GM21737 (cell line): ENCODE results near the gene MITD1.
"Not testable (repeated sequence)": the region's sequence is repeated elsewhere in the genome, so short reads cannot be mapped to it uniquely, and the experiment has no call there.

Experiments used
- ATAC-seq: cut with Tn5 transposase; IDR thresholded peaks from one replicate; pipeline ENCODE4 v1.9.1; 2021; ENCODE audit warnings: mild to moderate bottlenecking, moderate library complexity; ENCODE audit not compliant: unreplicated experiment

Gene MITD1

DNA sequence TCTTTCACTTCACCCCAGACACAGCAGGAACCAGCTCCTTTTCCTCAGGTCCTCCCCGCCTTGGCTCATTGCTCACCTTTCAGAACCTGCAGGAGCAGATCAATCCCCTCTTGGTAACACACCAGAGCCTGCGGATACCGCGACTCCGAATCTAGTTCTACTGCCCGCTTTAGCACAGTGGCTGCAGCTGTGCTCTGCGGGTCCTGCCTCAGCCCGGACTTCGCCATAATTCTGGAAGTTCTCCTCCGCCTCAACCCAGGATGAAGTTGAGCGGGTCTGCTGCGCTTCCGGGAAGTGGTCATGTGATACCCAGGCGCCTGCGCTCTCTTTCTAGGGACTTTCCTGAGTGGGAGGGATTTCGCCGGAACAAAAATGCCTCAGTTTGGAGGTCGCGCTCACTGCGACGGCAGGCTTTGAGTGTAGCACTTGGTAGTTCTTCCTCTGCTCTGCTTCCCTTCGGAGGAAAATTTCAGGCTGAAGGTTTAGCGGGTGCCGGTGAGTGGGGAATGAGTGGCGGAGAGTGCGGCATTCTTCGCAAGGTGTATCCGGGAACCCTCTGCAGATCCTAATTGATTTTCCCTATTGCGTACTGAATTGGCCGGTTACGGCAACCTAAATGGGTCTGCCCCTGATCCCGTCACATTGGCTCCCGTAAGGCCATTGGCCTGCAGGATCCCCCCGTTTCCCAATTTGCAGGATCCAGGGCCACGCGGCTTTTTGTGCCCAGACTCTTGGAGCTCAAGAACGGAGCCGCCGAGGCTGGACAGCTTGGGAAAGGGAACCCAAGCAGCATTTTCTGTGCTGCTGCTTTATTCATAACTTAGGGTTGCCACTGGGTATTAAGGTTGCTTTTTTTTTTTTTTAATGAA is at the start of gene MITD1, which contains the start of gene MRPL30:
TSS of gene MITD1 (minus strand) at position 304 of the 869 bp plus-strand sequence. CDS start at position 227, 77 bp downstream.
TSS of gene MRPL30 (plus strand) at position 430 of the 869 bp plus-strand sequence. CDS start 5,020 bp downstream, outside the sequence.
- peak; percentile 91 for ATAC-seq

DNA sequence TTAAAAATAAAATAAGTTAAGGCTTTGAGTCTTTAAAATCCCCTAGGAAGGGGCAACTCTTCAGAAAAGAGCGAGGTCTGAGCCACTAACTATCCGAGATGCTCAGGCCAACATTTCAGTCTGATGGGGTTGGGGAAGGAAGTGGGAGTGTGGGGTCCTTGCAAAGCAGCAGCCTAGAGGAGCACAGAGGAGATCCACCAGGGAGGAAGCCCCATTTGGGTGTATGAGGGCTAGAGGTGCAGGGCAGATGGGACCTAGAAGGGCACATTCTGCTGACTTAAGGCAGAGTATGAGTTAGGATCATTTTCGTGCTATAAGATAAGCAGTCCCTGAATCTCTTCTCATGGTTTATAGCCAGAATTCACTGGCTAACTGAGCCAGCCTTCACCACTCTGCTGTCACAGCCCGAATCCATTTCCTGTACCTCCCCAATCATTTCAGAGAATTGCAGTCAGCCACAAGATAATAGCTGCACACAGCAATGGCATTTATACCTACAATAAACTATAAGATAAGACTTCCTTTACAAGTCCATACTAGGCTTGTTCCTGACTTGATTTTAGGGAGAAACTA is 37.2 kb upstream of the MITD1 start:
- ATAC-seq, result no peak

DNA sequence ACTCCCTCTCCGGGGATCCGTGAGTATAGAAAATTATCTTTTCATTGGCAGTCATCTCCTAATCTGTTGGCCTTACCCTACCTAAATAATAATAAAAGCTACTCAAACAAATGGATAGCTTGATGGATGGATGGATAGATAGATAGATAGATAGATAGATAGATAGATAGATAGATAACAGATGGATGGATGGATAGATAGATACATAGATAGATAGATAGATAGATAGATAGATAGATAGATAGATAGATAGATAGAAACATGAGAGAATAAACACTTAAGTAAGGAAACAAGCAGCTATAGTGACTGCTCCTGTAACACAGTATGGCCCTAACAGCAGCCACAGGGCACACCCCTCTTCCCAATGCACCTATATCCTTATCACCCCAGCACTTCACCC is 35.2 kb upstream of the MITD1 start:
- no peak for ATAC-seq

DNA sequence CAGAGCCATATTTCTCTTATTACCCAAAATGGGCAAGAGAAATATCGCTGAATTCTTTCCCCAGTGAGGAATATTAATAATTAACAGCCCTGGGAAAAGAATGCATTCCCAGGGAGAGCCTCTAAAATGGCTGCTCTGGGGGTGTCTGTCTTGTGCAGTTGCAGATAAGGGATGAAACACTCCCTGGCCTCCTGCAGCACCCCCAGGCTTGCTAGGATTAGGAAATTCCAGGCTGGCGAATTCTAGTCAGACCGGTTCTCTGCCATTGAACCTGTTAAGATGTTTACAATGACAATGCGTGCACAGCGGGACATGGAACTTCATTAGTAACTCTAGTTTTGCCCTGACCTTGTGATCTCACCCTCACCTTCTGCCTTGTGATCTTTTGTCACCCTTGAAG is 24.6 kb upstream of the MITD1 start:
- ATAC-seq, result no peak

DNA sequence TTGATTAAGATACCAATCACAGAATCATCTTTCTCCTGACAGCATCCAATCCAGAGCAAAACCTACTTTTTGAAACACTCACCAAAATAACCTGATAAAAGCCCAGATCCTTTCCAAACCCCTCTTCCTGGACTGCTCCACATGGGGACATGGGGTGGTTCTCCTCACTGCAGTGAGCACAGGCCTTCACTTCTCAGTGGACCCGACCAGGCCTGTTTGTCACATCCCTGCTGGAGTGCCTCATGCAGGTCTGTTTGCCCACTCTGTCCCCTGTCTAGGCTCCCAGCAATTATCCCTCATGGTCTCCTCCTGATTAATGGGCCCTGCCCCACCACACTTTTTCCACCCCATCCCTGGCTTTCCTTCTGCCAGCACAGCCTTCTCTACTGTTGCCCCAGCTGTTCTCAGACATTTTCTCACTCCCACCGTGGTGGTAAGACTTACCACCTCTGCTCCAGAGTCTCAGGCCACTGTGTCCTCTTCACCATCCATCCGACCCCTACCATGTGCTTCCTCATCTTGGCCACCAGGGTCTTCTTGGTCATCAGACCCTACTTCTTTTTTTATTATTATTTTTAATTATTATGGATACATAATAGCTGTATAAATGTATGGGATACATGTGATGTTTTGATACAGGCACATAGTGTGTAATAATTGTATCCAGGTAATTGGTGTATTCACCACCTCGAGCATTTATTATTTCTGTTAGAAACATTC is 21.3 kb upstream of the MITD1 start:
- ATAC-seq, result no peak

DNA sequence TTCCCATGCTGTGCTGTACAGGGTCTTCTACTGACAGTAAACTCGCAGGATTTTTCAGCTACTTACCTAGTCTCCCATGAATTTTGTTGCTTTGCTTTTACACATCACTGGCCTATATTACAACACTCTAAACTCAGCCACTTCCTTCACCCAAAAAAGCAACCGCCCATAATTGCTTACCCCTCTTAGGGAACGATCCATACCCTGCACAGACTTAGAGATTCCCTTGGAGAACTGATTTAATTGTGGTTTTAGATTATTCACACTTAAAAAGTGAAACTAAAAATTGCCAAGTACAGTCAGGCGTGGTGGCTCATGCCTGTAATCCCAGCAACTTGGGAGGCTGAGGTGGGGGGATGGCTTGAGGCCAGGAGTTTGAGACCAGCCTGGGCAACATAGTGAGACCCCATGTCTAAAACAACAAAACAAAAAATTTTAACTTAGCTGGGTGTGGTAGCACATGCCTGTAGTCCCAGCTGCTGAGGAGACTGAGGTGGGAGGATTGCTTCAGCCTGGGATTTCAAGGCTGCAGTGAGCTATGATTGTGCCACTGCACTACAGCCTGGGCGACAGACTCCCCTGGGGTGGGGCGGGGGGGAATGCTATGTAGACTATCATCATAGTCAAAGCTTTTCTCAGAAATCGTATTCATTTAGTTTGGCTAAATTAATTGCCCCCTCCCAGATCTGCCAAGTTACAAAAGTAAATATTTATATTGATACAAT is 19.4 kb upstream of the MITD1 start:
- ATAC-seq, result no peak

DNA sequence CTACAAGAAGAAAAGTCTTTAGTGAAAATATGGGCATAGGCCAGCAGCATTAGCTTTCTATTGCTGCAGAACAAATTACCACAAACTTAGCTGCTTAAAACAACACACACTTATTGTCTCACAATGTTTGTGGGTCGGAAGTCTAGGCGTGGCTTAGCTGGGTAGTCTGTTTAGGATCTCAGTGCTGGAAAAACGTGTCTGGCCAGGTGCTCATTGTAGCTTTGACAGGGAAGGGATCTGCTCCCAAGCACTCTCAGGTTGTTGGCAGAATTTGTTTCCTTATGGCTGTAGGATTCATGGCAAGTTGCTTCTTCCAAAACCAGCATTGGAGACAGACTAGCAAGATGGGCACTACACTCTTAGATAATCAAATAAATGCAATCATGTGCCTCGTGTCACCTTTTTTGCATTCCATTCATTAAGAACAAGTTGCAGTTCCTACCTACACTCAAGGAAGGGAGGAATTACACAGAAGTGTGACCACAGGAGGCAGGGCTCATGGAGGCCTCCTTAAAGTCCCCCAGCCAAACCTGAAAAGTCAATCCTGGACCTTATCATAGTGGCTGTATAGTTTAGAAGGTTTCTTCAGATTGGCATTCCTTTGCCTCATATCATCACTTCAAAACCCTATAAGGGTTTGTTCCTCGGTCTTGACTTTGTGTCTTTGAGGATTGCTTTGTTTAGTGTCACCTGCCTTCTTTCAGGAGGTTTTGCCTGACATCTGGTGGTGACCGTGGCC is 17.4 kb upstream of the MITD1 start:
- ATAC-seq, result no peak

DNA sequence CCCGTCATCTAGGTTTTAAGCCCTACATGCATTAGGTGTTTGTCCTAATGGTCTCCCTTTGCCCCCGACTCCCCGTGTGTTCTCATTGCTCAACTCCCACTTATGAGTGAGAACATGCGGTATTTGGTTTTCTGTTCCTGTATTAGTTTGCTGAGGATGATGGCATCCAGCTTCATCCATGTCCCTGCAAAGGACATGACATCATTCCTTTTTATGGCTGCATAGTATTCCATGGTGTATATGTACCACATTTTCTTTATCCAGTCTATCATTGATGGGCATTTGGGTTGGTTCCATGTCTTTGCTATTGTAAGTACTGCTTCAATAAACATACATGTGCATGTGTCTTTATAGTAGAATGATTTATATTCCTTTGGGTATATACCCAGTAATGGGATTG is 11.5 kb upstream of the MITD1 start:
- ATAC-seq, result not testable (repeated sequence)

DNA sequence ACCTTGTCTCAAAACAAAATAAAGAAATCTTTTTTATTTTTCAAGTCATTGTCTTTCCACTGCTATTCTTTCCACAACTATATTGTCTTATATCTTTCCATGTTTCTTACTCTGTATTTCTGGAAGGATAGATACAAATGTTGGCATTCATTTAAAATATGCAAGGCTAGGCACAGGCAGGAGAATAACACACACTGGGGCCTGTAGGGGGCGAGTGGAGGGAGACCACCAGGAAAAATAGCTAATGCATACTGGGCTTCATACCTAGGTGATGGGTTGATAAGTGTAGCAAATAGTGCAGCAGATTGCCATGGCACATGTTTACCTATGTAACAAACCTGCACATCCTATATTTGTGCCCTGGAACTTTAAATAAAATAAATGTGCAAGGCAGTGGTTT is 9.7 kb upstream of the MITD1 start:
- no peak for ATAC-seq

DNA sequence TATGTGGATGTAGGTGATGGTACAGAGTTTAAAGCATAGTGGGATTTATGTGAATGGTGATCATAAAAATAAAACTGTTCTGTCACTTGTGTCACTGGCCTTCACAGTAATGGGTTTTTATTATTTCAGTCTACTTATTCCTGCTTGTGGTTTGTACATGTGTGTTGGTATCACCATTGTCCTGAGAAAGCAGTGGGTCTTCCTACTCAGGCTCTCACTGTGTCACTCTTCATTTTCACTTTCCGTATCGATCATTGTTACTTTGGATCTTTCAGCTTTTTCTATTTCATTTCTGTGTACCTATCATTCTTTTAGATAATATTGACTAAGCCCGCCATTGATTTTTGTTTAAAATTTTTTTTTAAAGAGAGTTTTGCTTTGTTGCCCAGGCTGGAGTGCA is 7.5 kb upstream of the MITD1 start:
- ATAC-seq, result no peak

DNA sequence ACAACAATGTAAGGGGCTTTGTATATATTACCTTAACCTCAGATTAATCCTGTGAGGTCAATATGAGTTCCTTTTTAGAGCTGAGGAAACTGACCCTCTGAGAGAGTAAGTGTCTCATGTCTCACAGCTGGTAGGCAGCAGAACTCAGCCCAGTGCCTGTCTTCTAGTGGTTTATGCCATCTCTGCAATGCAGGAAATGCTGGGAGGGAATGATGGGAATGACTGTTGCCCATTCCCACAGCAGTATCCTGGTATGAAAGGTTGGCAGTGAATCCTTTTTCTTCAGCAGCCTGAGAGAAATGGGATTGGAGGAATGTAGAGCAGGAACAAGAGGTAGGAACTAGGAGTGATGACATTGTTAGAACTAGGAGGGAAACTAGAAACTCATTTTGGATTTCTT is 6.2 kb upstream of the MITD1 start:
- ATAC-seq, result no peak

DNA sequence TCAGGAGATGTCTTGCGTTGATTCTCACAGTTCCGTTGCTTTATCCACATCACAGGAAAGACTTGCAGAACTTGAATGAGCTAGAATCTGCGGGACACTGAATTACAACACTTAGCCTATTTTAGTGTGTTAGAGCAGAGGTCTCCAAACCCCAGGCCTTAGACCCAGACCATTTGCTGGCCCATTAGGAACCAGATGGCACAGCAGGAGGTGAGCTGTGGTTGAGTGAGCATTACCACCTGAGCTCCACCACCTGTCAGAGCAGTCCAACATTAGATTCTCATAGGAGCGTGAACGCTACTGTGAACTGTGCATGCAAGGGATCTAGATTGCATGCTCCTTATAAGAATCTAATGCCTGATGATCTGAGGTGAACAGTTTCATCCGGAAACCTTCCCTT is 4.0 kb upstream of the MITD1 start:
- no peak for ATAC-seq

DNA sequence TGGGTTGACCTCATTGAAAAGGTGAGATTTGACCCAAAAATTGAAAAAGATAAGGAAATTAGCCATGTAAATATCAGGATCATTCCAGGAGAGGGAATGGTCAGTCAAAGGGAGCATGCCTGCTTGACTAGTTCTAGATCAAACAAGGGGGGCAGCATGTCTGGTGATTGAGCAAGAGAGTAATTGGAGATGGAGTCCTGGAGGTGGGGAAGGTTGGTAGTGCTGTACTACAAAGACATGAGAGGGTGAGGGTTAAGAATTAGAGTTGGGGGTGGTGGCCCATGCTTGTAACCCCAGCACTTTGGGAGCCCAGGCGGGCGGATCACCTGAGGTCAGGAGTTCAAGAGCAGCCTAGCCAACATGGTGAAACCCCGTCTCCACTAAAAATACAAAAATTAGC is 2.2 kb upstream of the MITD1 start:
- ATAC-seq, result no peak

DNA sequence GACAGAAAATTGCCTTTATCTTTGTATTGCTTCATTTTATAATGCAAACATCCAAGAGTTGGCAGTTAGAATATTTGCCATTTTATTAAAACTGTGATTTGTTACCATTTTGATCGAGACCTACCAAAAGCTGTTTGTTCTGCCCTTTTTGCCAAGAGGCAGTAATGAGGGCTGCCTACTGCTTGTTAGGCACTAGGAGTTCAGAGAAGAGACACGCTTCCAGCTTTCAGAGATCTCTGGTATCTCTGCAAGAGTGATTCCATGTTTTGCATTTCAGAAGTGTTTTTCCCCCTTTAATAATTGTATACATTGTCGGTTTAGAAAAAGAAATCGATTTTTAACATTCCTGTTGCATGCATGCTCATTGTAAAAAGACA is 754 bp upstream of the MITD1 start:
- no peak for ATAC-seq

DNA sequence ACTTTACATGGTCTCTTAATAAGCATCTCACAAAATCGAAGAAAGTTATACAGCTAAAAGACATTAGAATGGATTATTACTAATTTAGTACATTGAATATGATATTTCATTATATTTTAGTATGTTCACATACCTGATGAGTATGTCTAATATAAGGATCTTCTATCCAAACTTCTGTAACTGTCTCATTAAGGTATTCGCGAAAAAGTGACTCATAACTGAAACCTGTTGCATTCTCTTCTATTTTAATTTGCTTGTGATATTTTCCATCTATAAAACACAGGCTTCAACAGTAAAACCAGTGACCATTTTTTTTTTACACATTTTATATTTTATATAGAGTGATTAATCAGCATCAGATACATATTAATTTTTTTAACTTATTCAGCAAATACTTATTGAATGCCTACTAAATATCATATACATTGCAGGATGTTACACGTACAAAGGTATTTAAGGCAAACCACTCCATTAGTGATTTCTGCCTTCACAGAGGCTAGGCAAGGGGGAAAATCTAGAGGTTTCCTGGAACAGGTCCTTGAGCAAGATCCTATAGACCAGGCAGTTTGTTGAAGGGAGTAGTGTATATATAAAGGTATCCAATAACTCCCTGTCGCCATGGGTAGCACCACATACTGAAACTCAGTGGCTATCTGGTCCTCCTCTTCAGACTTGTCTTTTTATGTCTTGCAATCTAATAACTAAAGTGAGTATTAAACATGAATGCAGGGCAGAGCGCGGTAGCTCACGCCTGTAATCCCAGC is 9.3 kb downstream of the MITD1 start:
- ATAC-seq, result no peak

DNA sequence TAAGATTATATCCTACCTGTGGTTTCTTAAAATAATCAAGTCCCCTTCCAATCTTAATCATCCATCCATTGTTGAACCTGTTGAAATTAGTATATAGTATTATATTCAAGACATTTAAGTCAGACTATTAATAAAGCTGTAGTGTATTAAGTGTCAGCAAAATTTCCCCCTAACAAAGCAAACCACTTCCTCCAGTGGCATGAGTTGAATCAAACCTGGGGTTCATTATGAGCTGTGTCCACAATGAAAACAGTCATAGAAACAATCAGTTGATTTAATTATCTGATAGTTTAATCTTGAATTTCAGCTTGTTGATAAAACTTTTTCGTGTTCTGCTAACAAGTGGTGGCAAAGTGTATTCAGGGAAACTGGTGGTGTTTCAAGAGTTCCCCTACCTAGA is 11.3 kb downstream of the MITD1 start:
- ATAC-seq, result no peak

DNA sequence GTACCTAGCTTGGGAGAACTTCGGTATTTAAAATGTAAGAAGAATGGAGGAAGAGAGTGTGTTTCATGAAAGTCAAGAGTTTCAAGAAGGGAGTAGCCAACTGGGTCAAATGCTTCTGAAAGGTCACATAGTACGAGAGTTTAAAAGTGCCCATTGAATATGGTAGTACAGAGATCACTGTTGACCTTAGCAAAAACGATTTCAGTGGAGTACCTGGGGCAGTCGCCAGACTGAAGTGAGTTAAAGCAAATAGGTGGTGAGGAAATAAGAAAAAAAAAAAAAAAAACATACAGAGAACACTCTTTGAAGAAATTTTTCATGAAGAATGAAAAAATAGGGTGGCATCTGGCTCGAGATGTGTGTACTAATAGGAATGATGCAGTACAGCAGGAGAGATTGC is 14.6 kb downstream of the MITD1 start:
- no peak for ATAC-seq

DNA sequence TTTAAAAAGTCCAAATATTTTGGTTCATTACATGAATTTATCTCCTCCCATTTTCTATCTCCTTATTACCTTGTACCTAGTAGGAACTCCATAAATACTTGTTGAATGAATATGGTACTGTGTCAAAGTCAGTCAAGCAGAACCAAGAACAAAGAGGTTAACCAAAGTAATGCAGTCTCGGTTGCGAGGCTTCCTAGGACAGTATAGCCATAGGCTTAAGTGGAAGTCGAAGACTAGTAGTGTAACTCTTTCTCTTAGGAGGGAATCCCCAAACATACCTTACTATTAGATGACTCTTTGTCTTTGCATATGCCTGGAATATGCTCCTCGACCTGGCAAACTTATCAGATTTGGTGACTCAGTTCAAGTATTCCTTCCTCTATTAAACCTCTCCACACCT is 21.3 kb downstream of the MITD1 start:
- no peak for ATAC-seq

DNA sequence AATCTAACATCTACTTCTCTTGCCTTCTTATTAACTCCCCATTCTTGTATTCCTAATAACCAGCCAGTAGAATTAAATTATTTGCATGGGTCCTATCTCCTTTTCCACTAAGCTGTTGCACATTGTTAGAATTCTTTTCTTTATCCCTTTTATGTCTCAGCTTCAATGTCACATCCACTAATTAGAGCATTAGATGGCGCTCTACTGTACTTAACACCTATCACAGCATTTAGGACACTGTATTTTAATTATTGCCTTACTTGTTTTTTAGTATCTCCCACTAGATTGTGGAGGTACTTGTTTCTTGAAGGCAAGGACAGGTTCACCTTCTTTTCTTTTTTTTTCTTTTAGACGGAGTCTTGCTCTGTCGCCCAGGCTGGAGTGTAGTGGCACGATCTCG is 22.3 kb downstream of the MITD1 start:
- no peak for ATAC-seq

DNA sequence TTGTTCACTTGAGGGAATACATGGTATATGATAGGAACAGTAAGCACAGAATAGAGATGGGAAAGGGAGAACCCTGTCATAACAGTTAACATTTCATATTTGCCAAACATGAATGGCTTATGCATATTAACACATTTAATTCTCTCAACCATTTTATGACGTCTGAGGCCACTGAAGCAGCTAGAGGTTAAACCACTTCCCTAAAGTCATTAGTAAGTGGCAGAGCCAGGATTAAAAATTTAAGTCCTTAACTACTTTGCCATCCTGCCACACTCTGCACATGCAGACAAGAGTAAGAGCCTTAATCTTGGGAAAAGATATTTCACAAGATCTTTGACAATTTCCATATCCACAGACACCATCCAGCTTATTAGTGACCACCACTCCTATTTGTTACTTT is 24.0 kb downstream of the MITD1 start:
- no peak for ATAC-seq
